RWPE2 (cell line): ENCODE data around the gene NAXE.
A peak's percentile ranks its signal among the peaks of the same experiment; 100 is the strongest.
"Not testable (repeated sequence)": the region's sequence is repeated elsewhere in the genome, so short reads cannot be mapped to it uniquely, and the experiment has no call there.

ENCODE experiments used
- ATAC-seq: fragments of 200-7000 bp; cut with Tn5 transposase; 3 replicates; pipeline ENCODE4 v1.9.1; 2021; ENCODE audit warnings: low read depth
- DNase-seq: peaks from one replicate; pipeline ENCODE4 v3.0.0-alpha.2; 2020; ENCODE audit warnings: low spot score
- H3K27ac ChIP-seq: fragments of 450-650 bp; 2 replicates; pipeline ENCODE4 v1.5.1; 2017; ENCODE audit warnings: mild to moderate bottlenecking; ENCODE audit not compliant: poor library complexity, severe bottlenecking
- H3K27me3 ChIP-seq: fragments of 250-450 bp; sonication (Bioruptor Pico); 2 replicates; pipeline ENCODE4 v1.5.1; 2021; ENCODE audit warnings: mild to moderate bottlenecking, moderate library complexity; ENCODE audit not compliant: insufficient read depth, poor library complexity, severe bottlenecking
- H3K36me3 ChIP-seq: fragments of 250-450 bp; sonication (Bioruptor Pico); 2 replicates; pipeline ENCODE4 v1.5.1; 2020; ENCODE audit warnings: low read depth, mild to moderate bottlenecking, moderate library complexity
- H3K4me1 ChIP-seq: fragments of 250-450 bp; sonication (Bioruptor Pico); 2 replicates; pipeline ENCODE4 v1.5.1; 2021; ENCODE audit warnings: mild to moderate bottlenecking, moderate library complexity; ENCODE audit not compliant: insufficient read depth, poor library complexity, severe bottlenecking
- H3K4me3 ChIP-seq: fragments of 250-450 bp; sonication (Bioruptor Pico); 2 replicates; pipeline ENCODE4 v1.5.1; 2021; ENCODE audit warnings: mild to moderate bottlenecking, moderate library complexity; ENCODE audit not compliant: severe bottlenecking
- H3K9me3 ChIP-seq: fragments of 250-450 bp; sonication (Bioruptor Pico); 2 replicates; pipeline ENCODE4 v1.5.1; 2021; ENCODE audit warnings: mild to moderate bottlenecking, moderate library complexity; ENCODE audit not compliant: severe bottlenecking
- TF ChIP-seq, protein P1 (sequence below): fragments of 450-650 bp; IDR thresholded peaks from one replicate; pipeline ENCODE4 v1.5.1; 2017; ENCODE audit warnings: mild to moderate bottlenecking, moderate library complexity; ENCODE audit not compliant: poor library complexity, severe bottlenecking

Gene NAXE

DNA sequence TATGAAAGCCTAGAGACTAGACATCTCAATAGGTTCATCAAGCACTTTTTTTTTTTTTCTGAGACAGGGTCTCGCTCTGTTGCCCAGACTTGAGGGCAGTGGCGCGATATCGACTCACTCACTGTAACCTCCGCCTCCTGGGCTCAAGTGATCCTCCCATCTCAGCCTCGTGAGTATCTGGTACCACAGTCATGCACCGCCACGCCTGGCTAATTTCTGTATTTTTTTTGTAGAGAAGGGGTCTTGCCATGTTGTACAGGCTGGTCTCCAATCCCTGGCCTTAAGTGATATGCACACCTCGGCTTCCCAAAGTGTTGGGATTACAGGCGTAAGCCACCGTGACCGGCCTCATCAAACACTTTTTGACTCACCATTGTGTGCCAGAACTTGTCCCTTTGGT, 10.3 kb downstream of the NAXE start:
- DNase-seq = no peak
- Histone ChIP-seq H3K27ac (peak overlapping the region; percentile 56), H3K9me3 (no peaks in the 10 kb centered on the region), H3K36me3 (peaks cover 30% of the 10 kb centered on the region), H3K4me3 (peak overlapping the region; percentile 85), H3K4me1 (peaks cover 8% of the 10 kb centered on the region), H3K27me3 (no peaks in the 10 kb centered on the region)
- TF ChIP-seq, protein P1, sequence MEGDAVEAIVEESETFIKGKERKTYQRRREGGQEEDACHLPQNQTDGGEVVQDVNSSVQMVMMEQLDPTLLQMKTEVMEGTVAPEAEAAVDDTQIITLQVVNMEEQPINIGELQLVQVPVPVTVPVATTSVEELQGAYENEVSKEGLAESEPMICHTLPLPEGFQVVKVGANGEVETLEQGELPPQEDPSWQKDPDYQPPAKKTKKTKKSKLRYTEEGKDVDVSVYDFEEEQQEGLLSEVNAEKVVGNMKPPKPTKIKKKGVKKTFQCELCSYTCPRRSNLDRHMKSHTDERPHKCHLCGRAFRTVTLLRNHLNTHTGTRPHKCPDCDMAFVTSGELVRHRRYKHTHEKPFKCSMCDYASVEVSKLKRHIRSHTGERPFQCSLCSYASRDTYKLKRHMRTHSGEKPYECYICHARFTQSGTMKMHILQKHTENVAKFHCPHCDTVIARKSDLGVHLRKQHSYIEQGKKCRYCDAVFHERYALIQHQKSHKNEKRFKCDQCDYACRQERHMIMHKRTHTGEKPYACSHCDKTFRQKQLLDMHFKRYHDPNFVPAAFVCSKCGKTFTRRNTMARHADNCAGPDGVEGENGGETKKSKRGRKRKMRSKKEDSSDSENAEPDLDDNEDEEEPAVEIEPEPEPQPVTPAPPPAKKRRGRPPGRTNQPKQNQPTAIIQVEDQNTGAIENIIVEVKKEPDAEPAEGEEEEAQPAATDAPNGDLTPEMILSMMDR = no peak
- no peak for ATAC-seq

DNA sequence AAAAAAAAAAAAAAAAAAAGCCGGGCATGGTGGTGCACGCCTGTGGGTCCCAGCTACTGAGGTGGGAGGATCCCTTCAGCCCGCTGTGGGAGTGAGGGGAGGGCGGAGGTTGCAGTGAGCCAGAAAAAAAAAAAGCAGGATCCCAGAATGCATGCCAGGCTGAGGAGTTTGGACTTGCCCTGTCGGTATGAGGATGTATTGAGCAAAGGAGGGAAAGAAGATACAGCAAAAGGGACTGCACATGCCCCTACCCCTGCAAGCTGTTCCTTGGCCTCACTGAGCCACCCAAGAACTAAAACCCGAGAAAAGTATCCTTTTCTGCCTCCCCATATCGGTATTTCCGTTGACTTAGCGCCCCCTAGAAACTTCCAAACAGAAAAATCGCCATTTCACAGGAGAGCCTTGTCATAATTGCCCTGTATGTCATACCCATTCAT, 11.0 kb downstream of the NAXE start:
- H3K4me1 ChIP-seq = peaks cover 8% of the 10 kb centered on the region
- H3K4me3 ChIP-seq = no peak overlapping the region
- peak overlapping the region; percentile 56 for H3K27ac ChIP-seq
- DNase-seq (no peak), ATAC-seq (peak; percentile 47)
- H3K36me3 ChIP-seq = peaks cover 23% of the 10 kb centered on the region
- no peaks in the 10 kb centered on the region for H3K27me3 ChIP-seq
- TF ChIP-seq, protein P1 = peak; percentile 53
- no peaks in the 10 kb centered on the region for H3K9me3 ChIP-seq

DNA sequence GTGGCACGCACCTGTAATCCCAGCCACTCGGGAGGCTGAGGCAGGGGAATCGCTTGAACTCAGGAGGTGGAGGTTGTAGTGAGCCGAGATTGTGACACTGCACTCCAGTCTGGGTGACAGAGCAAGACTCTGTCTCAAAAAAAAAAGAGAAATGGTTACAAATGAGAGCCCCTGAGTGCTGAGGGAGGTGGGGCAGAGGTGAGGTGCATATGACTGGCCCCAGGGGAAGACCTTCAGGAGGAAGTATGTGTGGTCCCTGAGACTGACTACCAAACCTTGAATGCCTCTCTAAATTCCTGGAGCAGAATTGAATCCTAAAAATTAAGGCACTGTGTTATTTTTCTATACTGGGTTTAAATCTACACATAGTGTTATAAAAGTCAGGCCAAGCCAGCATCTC, 15.8 kb downstream of the NAXE start:
- not testable (repeated sequence) for ATAC-seq, H3K4me1 ChIP-seq, H3K27me3 ChIP-seq, H3K9me3 ChIP-seq, H3K4me3 ChIP-seq, H3K36me3 ChIP-seq, H3K27ac ChIP-seq, DNase-seq

DNA sequence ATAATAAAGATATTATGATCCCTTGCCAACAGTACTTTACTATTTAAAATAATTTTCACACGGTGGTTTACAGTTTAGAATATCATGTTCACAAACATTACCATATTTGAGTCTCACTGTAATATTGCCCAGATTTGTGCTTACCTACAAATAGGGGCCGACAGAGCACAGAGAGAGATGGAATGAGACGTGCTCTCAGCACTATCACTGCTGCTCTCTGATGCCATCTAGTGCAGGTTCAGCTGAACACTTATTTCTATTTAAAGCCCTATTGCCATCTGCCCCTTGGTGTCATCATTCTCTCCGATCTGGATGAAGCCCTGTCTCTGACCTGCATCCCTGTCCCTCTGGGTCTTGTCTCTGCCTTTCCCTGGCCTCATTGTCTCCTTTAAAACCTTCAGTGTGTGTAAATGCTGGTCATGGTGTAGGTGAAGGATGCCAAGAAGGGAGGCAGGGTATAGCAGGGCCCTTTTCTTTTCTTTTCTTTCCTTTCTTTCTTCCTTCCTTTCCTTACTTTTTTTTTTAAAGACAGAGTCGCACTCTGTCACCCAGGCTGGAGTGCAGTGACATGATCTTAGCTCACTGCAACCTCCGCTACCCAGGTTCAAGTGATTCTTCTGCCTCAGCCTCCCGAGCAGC, 16.6 kb downstream of the NAXE start:
- Histone ChIP-seq H3K27me3 (peaks cover 10% of the 10 kb centered on the region), H3K27ac (no peak overlapping the region), H3K4me3 (no peak overlapping the region), H3K36me3 (no peaks in the 10 kb centered on the region), H3K4me1 (no peaks in the 10 kb centered on the region), H3K9me3 (no peaks in the 10 kb centered on the region)
- ATAC-seq (peak; percentile 94), DNase-seq (no peak)
- TF ChIP-seq, protein P1 = peak; percentile 84

DNA sequence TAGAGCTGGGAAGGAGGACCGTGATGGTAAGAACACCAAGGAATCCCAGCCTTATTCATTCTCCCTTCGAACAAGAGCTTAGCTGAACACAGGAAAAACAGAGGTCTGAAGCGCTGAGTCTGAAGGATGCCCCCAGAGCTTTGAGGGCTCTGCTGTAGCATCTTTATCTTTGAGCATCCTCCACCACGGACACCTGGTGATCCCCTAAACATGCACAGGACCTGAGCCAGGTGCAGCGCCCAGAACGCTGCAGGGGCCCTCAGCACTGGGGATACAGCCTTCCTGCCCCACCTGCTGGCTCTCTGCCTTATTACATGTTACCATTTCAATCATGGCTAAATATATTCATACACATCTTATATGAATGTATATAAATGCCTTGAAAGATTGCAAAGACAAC, 17.4 kb downstream of the NAXE start:
- DNase-seq (no peak), ATAC-seq (peak; percentile 87)
- TF ChIP-seq, protein P1 = peak; percentile 75

DNA sequence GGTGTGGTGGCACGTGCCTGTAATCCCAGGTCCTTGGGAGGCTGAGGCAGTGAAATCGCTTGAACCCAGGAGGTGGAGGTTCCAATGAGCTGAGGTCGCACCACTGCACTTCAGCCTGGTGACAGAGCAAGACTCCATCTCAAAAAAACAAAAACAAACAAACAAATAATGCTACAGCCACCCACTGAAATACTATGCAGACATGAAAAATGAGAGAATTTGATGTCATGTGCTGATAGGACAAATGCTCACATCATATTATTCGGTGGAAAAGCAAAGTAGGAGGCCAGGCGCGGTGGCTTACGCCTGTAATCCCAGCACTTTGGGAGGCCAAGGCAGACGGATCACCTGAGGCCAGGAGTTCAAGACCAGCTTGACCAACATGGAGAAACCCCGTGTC, 18.5 kb downstream of the NAXE start:
- not testable (repeated sequence) for ATAC-seq, H3K4me3 ChIP-seq, H3K4me1 ChIP-seq, H3K9me3 ChIP-seq, H3K27me3 ChIP-seq, H3K36me3 ChIP-seq, H3K27ac ChIP-seq, DNase-seq

More for the DNA sequence above, 17.4 kb downstream of the NAXE start:
- H3K9me3 ChIP-seq = no peaks in the 10 kb centered on the region
- H3K27me3 ChIP-seq = peaks cover 10% of the 10 kb centered on the region
- no peaks in the 10 kb centered on the region for H3K4me1 ChIP-seq
- H3K27ac ChIP-seq = no peak overlapping the region
- no peaks in the 10 kb centered on the region for H3K36me3 ChIP-seq
- no peak overlapping the region for H3K4me3 ChIP-seq
